Mononuclear cell (primary cell): Measurements from ENCODE around the gene ESRRA. TPM values are rescaled to one million over a fixed set of nuclear protein-coding genes. Genes with fewer than 3 reads are reported as not detected.
"Not testable (repeated sequence)": the region's sequence is repeated elsewhere in the genome, so short reads cannot be mapped to it uniquely, and the experiment has no call there.

Source experiments
- H3K27me3 ChIP-seq: 2 replicates; pipeline ENCODE4 v1.6.0; 2011; ENCODE audit warnings: low read length, control low read depth; ENCODE audit not compliant: insufficient read depth
- H3K4me1 ChIP-seq: 2 replicates; pipeline ENCODE4 v1.5.1; 2011; ENCODE audit warnings: mild to moderate bottlenecking, low read length, control low read depth; ENCODE audit not compliant: insufficient read depth
- H3K4me3 ChIP-seq: 2 replicates; pipeline ENCODE4 v1.5.1; 2011; ENCODE audit warnings: mild to moderate bottlenecking, low read length, moderate library complexity
- H3K9me3 ChIP-seq: 2 replicates; pipeline ENCODE4 v1.5.1; 2011; ENCODE audit warnings: low read depth, mild to moderate bottlenecking, control low read depth, low read length
- total RNA-seq: library from RNA; depleted of rRNA; stranded (reverse); fragments of >200 nt; gene quantifications from one replicate; pipeline ENCODE4 v1.2.3, GENCODE V29; 2012

The ESRRA gene
- total RNA-seq, 1 donor, result 8.5 TPM

DNA sequence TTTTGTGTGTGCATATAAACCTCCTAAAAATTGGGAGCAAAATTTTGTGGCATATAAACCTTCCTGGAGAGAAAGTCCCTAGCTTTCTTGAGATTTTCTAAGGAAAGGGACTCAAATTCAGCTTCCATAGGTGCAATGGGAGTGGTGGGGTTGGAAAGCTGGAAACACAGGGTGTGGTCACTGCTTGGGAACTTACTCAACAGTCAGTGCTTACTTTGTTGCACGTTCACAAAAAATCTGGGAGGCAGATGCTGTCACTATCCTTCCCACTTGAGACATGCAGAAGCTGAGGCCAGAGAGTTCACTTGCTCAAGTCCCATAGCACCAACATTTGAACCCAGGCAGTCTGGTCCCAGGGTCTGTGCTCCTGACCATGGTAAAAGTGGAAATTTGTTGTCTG, 9.1 kb upstream of the ESRRA start:
- Histone ChIP-seq H3K27me3 (peaks cover 90% of the 10 kb centered on the region), H3K4me3 (no peak overlapping the region), H3K9me3 (no peaks in the 10 kb centered on the region), H3K4me1 (peaks cover 38% of the 10 kb centered on the region)

DNA sequence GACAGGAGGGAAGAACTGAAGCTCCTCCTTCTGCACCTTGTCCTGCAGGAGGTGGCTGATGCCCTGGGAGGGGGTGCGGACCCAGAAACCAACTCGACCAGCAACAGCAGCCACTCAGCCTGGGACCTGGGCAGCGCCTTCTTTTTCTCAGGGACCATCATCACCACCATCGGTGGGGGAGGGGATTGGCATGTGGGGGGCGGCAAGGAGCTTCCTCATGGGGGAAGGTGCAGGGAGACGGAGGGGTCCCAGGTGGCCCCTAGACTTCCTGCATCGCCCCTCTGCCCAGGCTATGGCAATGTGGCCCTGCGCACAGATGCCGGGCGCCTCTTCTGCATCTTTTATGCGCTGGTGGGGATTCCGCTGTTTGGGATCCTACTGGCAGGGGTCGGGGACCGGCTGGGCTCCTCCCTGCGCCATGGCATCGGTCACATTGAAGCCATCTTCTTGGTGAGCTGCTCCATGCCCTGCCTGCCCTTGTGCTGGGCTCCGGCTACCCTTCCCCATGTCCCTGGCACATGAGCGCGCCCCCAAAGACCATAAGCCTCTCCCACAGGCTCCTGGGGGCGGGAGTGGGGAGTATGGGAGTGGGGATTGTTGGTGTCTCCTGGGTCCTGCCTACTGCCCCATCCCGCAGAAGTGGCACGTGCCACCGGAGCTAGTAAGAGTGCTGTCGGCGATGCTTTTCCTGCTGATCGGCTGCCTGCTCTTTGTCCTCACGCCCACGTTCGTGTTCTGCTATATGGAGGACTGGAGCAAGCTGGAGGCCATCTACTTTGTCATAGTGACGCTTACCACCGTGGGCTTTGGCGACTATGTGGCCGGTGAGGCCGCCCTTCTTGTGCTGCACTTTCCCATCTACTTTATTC, 8.3 kb upstream of the ESRRA start:
- Histone ChIP-seq H3K27me3 (peaks cover 91% of the 10 kb centered on the region), H3K9me3 (no peaks in the 10 kb centered on the region), H3K4me1 (peaks cover 35% of the 10 kb centered on the region)

GRCh38 chr11:64297699-64298358, 7.5 kb upstream of the ESRRA start:
- no peaks in the 10 kb centered on the region for H3K9me3 ChIP-seq

More for the DNA sequence above, 8.3 kb upstream of the ESRRA start:
- H3K4me3 ChIP-seq, result no peak overlapping the region

DNA sequence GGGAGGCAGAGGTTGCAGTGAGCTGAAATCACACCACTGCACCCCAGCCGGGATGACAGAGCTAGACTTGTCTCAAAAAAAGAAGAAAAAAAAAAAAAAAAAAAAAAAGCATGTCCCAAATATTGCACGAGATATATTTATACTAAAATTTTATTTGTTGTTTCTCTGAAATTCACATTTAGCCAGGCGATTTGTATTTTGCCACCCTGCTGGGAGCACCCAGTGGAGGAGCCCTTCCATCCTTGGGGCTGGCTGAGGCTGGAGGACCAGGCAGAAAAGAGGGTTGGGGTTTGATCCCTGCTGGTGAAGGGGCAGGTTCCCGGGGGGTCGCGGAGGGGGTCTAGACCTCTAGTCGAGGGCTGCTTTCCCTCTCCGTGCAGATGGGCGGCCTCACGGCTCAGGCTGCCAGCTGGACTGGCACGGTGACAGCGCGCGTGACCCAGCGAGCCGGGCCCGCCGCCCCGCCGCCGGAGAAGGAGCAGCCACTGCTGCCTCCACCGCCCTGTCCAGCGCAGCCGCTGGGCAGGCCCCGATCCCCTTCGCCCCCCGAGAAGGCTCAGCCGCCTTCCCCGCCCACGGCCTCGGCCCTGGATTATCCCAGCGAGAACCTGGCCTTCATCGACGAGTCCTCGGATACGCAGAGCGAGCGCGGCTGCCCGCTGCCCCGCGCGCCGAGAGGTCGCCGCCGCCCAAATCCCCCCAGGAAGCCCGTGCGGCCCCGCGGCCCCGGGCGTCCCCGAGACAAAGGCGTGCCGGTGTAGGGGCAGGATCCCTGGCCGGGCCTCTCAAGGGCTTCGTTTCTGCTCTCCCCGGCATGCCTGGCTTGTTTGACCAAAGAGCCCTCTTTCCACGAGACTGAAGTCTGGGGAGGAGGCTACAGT, 6.1 kb upstream of the ESRRA start:
- no peak overlapping the region for H3K4me3 ChIP-seq
- H3K9me3 ChIP-seq, result no peaks in the 10 kb centered on the region
- peaks cover 71% of the 10 kb centered on the region for H3K27me3 ChIP-seq
- H3K4me1 ChIP-seq, result peaks cover 34% of the 10 kb centered on the region

More at GRCh38 chr11:64297699-64298358, 7.5 kb upstream of the ESRRA start:
- H3K4me3 ChIP-seq, result no peak overlapping the region
- peaks cover 28% of the 10 kb centered on the region for H3K4me1 ChIP-seq
- H3K27me3 ChIP-seq, result peaks cover 84% of the 10 kb centered on the region

DNA sequence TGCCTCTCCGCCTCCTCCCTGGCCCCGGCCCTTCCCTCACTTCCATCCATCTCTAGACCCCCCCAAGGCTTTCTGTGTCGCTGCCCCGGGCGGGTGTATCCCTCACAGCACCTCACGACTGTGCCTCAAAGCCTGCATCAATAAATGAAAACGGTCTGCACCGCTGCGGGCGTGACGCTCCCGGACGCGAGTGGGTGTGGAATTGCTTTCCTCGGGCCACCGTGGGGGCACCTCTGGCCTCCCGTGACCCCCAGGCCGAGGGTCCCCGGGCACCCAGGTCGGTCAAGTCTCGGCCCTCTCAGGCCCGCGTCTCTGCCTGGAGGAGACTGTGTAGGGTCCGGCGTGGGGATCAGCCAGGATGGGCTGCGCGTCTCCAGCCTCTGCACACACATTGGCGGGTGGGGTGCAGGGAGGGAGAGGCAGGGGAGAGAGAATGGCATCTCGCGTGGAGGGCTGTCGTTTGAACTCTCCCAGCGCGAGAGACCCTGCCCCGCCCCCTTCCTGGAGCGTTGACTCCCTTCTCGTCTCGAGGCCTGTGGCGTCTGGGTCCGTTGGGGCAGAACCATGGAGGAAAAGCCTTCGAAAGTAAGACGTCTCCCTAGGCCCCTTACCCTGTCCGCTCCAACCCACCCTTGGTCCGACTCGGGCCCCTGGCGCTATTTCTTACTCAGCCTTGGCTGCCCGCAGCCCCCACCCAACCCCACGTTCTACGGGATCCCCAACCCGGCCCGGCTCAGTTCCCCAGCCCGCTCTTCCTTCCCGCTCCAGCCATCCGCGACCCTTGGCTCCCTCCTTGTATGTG, 5.3 kb upstream of the ESRRA start, which contains the start of gene CATSPERZ:
TSS of gene CATSPERZ (plus strand) at position 512 of the 802 bp plus-strand sequence. CDS start at position 565, 53 bp downstream.
- no peak within 1 kb of the TSS for H3K4me3 ChIP-seq
- H3K9me3 ChIP-seq, result no peaks in the 10 kb centered on the region
- peaks cover 62% of the 10 kb centered on the region for H3K27me3 ChIP-seq
- peaks cover 40% of the 10 kb centered on the region for H3K4me1 ChIP-seq

DNA sequence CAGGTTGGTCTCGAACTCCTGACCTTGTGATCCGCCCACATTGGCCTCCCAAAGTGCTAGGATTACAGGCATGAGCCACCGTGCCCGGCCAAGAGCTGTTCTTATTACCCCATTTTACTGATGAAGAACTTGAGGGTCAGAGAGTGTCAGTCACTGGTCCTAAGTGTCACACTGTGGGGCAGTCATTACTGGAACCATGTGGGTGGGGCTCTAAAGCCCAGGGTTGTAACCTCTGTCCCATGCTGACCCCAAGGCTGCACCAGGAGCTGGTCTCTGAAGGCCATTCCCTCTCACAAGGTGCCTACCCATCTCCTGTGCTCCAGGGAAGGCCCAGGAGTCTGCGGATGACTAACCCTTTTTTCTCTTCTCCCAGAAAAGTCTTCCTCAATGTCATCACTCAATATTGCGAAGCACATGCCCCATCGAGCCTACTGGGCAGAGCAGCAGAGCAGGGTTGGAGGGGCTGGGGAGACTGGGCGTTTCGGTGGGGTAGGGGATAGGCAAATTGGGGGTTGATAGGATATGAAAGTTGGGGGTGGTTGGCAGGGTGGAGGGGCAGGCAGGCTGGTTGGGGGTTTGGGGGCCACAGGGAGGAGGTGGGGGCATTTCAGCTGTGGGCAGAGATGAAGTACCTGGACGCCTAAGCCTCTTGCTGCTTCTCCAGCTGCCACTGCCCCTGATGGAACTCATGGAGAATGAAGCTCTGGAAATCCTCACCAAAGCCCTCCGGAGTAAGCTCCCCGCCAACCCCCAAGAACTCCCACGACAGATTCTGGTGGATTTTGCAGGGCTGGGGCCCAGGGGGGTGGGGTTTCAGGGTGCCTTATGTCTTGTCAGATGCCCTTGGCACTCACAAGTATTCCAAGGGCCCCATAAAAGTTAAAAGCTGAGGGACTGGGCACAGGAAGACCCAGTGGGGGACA, 2.0 kb upstream of the ESRRA start:
- Histone ChIP-seq H3K9me3 (no peaks in the 10 kb centered on the region), H3K4me3 (no peak overlapping the region), H3K4me1 (peaks cover 55% of the 10 kb centered on the region), H3K27me3 (peaks cover 29% of the 10 kb centered on the region)

DNA sequence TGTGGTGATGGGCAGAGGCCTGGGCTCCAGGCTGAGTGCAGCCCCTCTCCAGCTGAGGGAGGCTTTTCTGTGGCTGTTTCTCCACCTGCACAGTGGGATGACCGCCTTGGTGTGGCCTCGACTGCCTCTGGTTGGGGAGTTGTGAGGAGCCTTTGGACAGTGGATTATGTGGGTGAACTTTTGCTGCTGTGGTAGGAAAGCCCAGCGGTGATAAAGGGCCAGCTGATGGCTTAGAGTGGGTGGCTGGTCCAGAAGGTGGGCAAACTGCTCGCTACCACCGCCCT, 1.4 kb upstream of the ESRRA start:
- no peaks in the 10 kb centered on the region for H3K9me3 ChIP-seq
- peaks cover 23% of the 10 kb centered on the region for H3K27me3 ChIP-seq
- peaks cover 54% of the 10 kb centered on the region for H3K4me1 ChIP-seq
- peak overlapping the region; percentile 65 for H3K4me3 ChIP-seq

DNA sequence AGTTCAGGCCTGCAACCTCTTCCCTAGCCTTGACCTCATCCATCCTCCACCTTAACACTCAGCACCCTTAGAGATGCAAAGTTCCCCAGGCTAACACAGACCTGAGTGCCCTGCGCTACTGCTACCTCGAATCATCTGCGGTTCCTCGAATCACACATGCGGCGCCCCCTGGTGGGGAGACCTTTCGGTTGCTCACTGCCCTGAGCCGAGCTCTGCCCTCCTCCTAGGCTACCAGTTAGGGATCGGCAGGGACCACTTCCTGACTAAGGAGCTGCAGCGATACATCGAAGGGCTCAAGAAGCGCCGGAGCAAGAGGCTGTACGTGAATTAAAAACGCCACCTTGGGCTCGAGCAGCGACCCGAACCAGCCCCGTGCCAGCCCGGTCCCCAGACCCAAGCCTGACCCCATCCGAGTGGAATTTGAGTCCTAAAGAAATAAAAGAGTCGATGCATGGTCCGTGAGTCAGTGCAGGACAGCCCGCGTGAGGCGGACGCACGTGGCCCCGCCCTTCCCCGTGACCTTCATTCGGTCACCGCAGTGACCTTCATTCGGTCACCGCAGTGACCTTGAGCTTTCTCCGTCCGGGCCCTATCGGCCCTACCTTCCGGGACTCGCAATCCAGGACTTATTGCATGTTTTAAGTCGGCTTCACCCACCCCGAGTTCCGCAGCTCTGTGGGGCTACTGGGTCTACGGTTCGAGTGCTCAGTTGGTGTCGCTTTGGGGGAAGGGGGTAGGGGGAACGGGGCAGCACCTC, 830 bp upstream of the ESRRA start:
- Histone ChIP-seq H3K27me3 (peaks cover 18% of the 10 kb centered on the region), H3K4me1 (peaks cover 49% of the 10 kb centered on the region), H3K4me3 (peak overlapping the region; percentile 65), H3K9me3 (no peaks in the 10 kb centered on the region)

DNA sequence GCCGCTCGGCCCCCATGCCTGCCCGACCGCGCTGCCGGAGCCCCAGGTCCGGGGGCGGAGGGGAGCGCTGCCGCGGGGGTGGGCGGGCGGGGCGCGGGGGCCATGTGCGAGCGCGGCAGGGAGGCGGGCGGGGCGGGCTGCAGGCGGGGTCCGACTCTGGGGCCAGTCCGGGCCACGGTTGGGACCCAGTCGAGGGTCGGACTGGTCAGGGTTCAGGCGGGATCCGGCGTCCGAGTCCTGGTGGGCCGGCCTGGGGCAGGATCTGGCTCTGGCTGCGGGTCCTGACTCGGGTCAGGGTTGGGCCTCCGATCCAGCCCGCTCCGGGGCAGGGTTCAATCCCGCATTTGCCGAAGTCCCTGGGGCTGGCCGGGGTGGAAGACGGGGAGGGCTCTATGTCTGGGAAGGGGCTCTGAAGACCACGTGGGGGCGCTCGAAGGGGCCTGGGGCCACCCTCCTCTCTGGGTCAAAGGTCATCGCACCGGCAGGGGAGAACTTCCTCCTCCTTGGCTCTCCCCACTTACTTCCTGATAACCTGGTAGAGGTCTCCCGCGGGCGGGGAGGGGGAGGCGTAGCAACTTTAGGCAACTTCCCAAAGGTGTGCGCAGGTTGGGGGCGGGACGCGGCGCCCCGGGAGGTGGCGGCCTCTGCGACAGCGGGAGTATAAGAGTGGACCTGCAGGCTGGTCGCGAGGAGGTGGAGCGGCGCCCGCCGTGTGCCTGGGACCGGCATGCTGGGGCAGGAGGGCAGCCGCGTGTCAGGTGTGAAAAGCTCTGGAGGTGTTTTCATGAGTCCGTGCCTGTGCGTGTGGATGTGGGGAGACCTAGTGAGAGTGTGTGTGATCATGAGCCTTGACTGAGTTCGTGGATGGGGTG, 603 bp downstream of the ESRRA start:
- H3K4me1 ChIP-seq, result peaks cover 35% of the 10 kb centered on the region
- H3K4me3 ChIP-seq, result peak overlapping the region; percentile 62
- H3K9me3 ChIP-seq, result no peaks in the 10 kb centered on the region
- peaks cover 3% of the 10 kb centered on the region for H3K27me3 ChIP-seq

GRCh38 chr11:64306563-64306875, 1.2 kb downstream of the ESRRA start:
- Histone ChIP-seq H3K27me3 (peaks cover 3% of the 10 kb centered on the region), H3K4me3 (peak overlapping the region; percentile 62), H3K9me3 (no peaks in the 10 kb centered on the region), H3K4me1 (peaks cover 29% of the 10 kb centered on the region)

- Histone ChIP-seq H3K9me3 (no peaks in the 10 kb centered on the region), H3K4me3 (peak overlapping the region; percentile 62), H3K4me1 (peaks cover 27% of the 10 kb centered on the region), H3K27me3 (no peaks in the 10 kb centered on the region)
Measured at GRCh38 chr11:64306876-64307622, 1.7 kb downstream of the ESRRA start.

DNA sequence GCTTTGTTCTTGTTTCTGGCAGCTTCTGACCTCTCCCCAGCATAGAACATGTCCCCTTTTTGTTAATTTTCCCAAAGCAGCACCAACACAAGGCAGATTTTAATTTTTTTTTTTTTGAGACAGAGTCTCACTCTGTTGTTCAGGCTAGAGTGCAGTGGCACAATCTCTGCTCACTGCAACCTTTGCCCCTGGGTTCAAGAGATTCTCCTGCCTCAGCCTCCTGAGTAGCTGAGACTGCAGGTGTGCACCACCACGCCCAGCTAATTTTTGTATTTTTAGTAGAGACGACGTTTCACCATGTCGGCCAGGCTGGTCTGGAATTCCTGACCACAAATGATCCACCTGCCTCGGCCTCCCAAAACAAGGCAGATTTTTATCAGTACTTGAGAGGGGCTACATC, 2.5 kb downstream of the ESRRA start:
- not testable (repeated sequence) for H3K27me3 ChIP-seq, H3K4me3 ChIP-seq, H3K9me3 ChIP-seq
- peaks cover 27% of the 10 kb centered on the region for H3K4me1 ChIP-seq
